ENCODE data around the gene GRB10.
"Not testable (repeated sequence)": the region's sequence is repeated elsewhere in the genome, so short reads cannot be mapped to it uniquely, and the experiment has no call there.

The GRB10 gene

GRCh38 chr7:50778189-50778588 is 4.5 kb downstream of the GRB10 start:
- no peak for DNase-seq

- DNase-seq = no peak
Observed at GRCh38 chr7:50775836-50776235, 6.9 kb downstream of the GRB10 start.

GRCh38 chr7:50775231-50775630 is 7.5 kb downstream of the GRB10 start:
- DNase-seq = no peak

GRCh38 chr7:50774319-50774718 is 8.4 kb downstream of the GRB10 start:
- DNase-seq = no peak

GRCh38 chr7:50773071-50773470 is 9.6 kb downstream of the GRB10 start:
- DNase-seq = not testable (repeated sequence)

GRCh38 chr7:50771120-50772002 is 11.3 kb downstream of the GRB10 start:
- no peak for DNase-seq

- DNase-seq = no peak
Observed at GRCh38 chr7:50768485-50769474, 13.9 kb downstream of the GRB10 start.

GRCh38 chr7:50766849-50767207 is 15.9 kb downstream of the GRB10 start:
- DNase-seq = no peak

GRCh38 chr7:50766106-50766848 is 16.4 kb downstream of the GRB10 start:
- no peak for DNase-seq

GRCh38 chr7:50762337-50762736 is 20.4 kb downstream of the GRB10 start:
- no peak for DNase-seq

GRCh38 chr7:50761713-50762112 is 21.0 kb downstream of the GRB10 start:
- no peak for DNase-seq

- no peak for DNase-seq
Observed at GRCh38 chr7:50757703-50758390, 24.8 kb downstream of the GRB10 start.

GRCh38 chr7:50756180-50756579 is 26.5 kb downstream of the GRB10 start:
- no peak for DNase-seq

- no peak for DNase-seq
Observed at GRCh38 chr7:50754684-50755083, 28.0 kb downstream of the GRB10 start.

GRCh38 chr7:50754241-50754640 is 28.5 kb downstream of the GRB10 start:
- DNase-seq = no peak

GRCh38 chr7:50752422-50752821 is 30.3 kb downstream of the GRB10 start:
- no peak for DNase-seq

- DNase-seq = no peak
Observed at GRCh38 chr7:50751146-50751545, 31.6 kb downstream of the GRB10 start.

- DNase-seq = no peak
Observed at GRCh38 chr7:50749896-50750295, 32.8 kb downstream of the GRB10 start.

- no peak for DNase-seq
Observed at GRCh38 chr7:50748472-50748871, 34.2 kb downstream of the GRB10 start.

- no peak for DNase-seq
Observed at GRCh38 chr7:50745835-50746234, 36.9 kb downstream of the GRB10 start.

- no peak for DNase-seq
Observed at GRCh38 chr7:50745336-50745735, 37.4 kb downstream of the GRB10 start.

GRCh38 chr7:50743893-50744292 is 38.8 kb downstream of the GRB10 start:
- DNase-seq = no peak

Measured in COR-L47 (cell line).